ENCODE results near the gene HSPB6.

Gene HSPB6

DNA sequence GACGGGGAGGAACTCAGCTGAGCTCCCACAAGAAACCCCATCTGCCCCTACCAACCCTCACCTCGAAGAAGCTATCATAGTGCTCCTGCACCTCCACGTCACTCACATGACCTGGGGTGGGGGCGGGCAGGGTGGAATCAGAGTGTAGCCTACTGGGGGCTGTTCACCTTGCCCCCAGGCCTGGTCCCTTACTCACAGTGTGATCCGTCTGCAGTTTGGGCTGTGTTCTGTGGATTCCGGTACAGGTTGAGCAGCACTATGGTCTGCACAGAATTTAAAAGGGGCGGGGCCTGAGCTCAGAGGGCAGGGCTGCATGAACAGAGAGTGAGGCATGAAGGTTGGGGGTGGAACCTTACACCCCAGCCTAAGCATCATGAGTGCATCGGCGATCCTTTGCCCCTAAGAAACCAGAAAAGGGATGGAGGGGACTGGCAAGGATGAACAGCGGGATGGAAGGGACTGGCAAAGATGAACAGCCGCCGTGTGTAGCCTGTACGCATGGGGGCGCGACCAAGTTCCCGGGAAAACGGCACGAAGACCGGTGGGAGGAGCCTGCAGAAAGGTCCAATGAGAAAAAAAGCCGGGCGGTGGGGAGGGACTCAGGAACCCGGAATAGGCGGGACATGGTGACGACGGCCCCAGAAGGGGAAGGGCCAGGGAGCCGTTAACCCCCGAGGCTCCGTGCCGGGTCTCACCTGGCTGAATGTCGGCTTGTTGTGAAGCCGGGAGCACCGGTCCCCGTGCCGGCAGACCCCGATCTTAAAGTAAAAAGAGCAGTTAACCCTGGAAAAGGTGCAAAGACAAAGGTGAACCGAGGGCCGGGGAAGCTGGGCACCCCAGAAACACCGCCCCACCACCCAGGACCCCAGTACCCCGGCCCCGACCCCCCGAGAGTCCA lies 12.2 kb downstream of the HSPB6 start:
- DNase-seq: peak; percentile 96 to 97

DNA sequence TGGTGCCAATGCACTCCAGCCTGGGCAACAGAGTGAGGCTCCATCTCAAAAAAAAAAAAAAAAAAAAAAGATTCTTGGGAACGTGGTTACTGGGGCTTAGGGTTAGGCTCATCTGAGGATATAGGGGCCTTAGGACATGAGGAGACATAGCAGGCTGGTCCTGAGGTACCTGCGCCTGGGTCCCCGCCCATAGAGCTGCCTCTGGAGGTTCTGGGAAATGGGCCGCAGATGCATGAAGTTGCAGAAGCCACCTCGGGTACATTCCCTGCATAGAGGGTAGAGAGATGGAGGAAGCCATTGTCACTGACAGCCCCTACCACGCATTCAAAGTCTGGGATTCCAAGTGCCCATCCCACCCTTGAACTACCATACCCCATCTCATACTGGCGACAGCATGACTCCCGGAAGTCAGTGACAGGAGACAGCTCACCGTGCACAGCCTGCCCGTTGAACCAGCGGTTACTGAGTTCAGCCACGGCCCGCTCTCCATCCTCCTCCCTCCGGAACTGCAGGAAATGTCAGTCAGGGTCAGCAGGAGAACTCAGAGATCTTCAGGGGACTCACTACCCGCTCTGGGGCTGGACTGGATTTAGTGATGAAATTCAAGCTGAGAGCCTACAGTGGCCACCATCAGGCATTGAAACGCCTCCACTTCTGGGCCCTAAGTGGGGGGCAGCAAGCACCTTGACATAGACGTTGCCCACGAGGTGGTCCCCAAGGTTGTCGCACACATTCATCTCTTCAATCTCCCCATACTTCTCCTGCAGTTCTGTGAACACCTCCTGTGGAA lies 13.0 kb downstream of the HSPB6 start:
- DNase-seq: no peak

DNA sequence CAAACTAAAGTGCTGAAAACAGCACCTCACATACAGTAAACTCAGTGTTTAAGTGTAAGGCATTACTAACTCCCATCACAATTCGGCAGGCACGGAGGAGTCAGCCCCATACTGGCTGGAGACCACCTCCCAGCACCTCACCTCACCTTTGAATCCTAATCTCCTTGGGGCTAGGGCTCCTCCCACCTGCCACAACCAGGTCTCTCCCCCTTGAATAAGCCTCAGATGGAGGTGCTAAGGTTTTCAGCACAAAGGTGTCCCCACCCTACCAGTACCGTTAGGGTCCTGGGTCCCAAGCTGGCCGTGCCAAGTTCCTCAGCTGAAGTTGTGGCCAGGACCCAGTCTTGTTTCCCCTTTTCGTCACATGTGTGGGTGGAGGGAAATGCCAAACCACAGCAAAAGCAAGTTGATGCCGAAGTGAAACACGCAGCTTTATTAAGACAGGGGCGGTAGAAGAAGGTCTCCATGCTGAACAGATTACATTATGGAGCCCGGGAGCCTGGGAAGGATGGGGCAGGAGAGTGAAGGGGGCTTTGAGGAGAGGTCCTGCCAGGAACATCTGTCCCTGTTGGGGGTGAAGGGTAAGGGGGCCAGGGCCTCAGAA lies 14.6 kb downstream of the HSPB6 start, which contains the start of gene IGFLR1:
Gene IGFLR1 (minus strand): TSS at position 332 of the 604 bp plus-strand sequence. CDS start 1,272 bp downstream, outside the sequence.
- DNase-seq: no peak

DNA sequence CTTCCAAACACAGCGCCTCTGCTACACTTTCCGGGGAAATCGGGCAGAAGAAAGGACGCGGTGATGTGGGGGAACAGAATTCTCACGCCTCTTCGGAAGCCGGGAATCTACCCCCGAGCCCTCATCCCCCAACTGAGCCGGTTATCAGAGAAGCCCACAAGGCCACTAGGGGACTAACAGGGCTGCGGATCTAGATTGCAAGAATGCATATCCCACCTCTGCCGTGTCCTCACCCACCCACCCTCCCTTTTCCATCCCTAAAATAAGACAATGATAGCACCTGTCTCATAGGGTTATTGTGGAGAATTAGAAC lies 15.7 kb downstream of the HSPB6 start:
- no peak for DNase-seq

DNA sequence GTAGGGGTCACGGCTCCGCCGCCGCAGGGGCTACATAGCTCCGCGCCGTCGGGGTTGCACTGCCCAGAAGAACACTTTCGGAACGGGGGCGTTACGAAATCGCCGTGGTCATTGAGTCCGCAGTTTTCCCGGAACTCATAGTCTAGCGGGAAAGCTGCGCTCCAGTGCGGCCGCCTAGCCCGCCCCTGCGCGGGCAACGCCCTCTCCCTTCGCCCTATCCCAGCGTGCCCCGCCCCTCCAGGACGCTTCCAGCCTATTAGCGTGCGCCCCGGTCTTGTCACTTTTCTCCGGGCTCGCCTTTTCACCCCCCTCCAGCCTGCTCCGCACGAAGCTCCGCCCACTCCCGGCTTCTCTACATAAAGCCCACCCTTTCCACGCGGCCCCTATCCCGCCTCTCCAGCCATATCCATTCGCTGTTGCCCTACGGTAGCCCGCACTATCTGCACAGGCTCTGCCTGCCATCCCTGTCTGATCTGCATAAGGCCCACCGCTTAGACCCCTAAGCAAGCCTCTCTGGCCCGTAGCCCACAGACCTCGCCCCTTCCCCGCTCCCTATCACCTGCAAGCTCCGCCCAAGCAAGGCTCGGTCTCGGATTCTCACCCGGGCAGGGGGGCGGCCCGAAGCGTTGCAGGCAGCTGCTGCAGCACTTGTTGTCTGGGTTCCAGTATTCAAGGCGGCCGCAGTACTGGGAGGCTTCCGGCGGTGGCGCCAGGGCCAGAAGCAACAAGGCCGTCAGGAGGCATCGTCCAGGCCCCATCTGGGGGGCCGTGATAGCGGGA lies 16.2 kb downstream of the HSPB6 start:
- peak; percentile 98 to 100 for DNase-seq

DNA sequence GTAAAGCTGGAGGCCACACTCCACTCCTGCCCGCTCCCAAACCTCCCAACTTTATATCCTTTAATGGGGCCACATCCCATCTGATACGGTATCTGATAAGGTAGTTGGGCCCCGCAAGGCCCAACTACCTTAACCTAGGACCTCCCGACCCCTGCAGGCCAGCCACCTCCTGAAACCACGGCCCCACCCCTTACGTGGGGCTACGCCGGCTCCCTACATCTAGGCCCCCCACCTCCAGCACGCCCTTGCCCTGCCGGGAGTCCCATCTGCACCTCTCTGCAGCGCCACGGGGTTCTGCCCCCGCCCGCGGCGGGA lies 16.8 kb downstream of the HSPB6 start:
- no peak for DNase-seq

DNA sequence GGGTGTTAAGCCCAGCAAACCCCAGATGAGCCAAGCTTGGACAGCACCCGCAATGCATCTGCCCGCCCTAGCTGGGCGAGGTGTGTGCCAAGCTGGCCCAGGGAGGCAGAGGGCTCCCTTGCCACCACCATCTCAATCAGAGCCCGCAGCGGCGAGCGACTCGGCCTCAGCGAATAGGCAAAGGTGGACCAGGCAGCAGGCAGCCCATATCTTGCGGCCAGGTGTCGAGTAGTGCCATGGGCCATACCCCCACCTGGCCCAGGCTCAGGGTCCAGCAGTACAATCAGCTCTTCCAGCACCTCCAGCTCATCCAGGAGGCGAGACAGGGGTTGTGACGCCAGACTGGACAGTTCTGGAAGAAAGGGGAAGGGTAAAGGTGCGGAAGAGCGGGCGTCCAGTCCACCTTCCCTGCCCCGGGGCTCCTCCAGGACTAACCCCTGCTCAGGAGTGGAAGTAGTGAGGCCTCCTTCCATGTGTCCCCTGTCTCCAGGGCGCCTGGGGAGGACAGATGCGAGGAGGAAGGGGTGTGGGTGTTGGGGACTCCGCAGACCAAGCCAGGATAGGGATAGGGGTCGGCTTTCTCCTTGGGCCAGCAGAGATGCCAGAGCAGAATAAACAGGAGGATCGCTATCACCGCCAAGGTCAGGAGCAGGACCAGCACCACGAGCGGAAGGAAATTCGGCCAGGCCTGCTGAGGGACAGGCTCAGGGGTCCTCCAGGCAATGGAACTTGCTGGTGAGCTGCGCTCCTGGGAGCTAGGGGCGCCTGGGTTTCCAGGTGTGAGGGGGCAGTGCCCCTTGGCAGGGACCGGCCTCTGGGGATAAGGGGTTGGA lies 17.3 kb downstream of the HSPB6 start:
- no peak for DNase-seq

DNA sequence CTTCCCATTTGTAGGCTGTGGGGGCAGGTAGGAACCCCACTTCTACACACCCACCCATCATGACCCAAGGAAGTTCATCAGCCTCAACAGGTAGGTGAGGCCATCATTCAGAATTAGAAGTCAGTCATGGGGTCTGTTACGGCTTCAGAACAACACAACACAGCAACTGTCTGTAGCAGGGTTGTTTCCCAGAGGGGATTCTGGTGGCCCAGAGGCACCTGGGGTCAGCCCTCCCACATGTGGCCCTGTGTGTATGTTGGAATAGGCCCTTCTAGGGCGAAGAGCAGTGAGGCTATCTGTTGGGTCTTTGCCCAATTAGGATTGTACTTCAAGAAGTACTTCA lies 18.0 kb downstream of the HSPB6 start:
- DNase-seq: no peak

DNA sequence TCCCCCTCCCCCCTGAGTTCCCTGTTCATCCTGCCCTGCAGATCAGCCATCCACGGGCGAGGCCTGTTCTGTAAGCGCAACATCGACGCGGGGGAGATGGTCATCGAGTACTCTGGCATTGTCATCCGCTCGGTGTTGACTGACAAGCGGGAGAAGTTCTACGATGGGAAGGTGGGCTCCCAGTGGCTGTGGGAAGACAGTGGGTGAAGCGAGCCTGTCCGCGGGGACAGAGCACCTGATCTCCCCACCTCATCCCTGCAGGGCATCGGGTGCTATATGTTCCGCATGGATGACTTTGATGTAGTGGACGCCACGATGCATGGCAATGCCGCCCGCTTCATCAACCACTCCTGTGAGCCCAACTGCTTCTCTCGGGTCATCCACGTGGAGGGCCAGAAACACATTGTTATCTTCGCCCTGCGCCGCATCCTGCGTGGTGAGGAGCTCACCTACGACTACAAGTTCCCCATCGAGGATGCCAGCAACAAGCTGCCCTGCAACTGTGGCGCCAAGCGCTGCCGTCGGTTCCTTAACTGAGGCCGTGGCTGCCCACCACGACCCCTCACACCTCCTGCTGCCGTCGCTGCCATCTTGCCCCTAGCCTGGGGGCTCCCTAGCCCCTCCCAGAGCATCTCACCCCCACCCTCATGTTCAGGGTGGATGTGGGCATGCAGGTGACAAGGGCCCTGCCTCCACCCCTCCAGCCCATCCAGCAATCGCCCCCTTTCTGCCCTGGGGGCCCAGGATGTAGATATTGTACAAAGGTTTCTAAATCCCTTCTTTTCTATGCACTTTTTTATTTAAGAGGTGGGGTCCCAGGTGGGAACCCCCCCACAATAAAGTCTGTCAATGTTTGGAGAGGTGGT lies 18.6 kb downstream of the HSPB6 start:
- no peak for DNase-seq

DNA sequence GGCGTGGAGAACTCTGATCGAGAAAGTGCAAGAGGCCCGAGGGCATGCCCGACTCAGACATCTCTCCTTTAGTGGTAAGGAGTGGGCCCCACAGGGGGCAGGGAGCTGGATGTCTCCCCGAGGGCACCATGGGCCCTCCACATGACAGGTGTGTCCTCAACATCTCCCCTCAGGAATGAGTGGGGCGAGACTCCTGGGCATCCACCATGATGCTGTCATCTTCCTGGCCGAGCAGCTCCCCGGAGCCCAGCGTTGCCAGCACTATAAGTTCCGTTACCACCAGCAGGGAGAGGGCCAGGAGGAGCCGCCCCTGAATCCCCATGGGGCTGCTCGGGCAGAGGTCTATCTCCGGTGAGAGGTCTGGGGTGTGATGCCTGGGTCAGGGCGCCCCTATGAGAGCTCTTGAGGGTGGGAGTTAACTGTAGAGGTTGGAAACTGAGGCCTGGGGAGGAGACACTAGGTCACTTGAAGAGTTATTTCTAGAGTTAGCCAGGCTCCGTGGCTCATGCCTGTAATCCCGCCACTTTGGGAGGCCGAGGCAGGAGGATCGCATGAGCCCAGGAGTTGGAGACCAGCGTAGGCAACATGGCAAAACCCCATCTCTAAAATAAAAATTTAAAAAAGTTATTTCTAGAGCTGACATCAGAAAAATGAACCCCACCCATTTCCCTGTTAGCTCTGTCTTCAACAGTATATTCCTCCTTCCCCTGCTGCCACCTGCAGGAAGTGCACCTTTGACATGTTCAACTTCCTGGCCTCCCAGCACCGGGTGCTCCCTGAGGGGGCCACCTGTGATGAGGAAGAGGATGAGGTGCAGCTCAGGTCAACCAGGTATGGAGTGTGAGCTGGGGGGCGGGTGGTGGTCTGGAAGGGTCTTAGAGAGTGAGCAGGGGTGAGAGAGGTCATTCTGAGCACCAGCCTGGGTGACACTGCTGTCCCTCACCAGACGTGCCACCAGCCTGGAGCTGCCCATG lies 19.6 kb downstream of the HSPB6 start:
- no peak for DNase-seq

DNA sequence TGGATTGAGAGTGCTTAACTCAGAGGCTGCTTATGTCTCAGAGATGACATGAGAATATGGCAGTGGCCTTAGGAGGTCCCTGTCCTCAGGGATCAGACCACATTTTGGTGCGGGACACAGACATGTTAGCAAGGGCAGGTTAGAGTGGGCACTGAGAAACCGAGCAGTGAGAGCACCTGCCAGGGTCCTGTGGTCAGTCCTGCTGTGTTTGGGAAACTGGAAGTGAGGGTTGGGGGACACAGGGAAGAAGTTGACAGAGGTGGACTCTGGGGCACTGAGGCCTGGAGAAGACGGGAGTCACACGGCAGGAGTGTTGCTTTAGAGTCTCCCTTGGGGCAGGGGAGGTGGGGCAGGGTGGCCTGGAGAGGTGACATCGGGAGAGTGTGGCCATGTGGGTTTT lies 21.9 kb downstream of the HSPB6 start:
- no peak for DNase-seq

DNA sequence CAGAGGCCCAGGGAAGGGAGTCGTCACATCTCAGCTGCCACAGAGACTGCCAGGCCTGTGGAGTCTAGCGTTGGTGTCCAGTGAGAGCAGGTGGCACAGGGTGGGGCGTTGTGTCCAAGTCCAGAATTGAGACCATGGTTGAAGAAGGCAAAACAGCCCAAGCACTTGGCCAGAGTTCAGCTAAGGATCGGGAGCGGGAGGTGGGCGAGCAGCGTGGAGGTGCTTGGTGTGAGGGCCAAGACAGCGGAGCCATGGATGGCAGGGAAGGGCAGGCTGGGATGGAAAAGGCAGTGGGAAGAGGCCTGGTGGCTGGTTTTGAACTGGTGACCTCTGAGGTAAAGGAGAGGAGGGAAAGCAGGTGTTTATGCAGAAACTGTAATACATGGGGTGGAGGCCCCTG lies 22.6 kb downstream of the HSPB6 start:
- DNase-seq: no peak

DNA sequence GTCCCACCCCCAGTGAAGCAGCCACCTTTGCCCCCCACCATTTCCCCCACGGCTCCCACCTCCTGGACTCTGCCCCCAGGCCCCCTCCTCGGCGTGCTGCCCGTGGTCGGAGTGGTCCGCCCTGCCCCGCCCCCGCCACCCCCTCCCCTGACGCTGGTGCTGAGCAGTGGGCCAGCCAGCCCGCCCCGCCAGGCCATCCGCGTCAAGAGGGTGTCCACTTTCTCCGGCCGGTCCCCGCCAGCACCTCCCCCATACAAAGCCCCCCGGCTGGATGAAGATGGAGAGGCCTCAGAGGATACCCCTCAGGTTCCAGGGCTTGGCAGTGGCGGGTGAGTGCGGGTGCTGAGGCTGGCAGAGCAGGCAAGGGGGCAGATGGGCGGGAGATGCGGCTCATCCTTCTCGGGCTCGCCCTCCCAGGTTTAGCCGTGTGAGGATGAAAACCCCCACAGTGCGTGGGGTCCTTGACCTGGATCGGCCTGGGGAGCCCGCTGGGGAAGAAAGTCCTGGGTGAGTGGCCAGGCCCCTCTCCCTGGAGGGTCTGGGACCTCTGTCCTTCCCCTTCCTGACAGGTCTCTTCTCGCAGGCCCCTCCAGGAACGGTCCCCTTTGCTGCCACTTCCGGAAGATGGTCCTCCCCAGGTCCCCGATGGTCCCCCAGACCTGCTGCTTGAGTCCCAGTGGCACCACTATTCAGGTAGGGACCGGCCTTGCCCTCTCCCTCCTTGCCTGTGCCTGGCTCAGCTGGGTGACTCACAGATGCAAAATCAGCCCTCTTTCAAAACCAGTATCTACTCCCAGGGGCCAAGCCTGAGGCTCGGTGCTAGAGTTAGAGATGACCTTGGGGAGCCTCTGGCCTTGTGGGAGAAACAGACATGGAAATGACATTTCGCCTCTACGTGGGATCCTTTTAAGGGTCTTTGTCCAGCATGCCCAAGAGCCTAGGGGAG lies 23.4 kb downstream of the HSPB6 start:
- no peak for DNase-seq

DNA sequence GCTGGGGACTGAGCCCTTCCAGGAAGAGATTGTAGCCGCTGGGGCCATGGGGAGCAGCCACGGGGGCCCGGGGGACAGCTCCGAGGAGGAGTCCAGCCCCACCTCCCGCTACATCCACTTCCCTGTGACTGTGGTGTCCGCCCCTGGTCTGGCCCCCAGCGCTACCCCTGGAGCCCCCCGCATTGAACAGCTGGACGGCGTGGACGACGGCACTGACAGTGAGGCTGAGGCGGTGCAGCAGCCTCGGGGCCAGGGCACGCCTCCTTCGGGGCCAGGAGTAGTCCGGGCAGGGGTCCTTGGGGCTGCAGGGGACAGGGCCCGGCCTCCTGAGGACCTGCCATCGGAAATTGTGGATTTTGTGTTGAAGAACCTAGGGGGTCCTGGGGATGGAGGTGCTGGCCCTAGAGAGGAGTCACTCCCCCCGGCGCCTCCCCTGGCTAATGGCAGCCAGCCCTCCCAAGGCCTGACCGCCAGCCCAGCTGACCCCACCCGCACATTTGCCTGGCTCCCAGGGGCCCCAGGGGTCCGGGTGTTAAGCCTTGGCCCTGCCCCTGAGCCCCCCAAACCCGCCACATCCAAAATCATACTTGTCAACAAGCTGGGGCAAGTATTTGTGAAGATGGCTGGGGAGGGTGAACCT lies 24.2 kb downstream of the HSPB6 start:
- no peak for DNase-seq

DNA sequence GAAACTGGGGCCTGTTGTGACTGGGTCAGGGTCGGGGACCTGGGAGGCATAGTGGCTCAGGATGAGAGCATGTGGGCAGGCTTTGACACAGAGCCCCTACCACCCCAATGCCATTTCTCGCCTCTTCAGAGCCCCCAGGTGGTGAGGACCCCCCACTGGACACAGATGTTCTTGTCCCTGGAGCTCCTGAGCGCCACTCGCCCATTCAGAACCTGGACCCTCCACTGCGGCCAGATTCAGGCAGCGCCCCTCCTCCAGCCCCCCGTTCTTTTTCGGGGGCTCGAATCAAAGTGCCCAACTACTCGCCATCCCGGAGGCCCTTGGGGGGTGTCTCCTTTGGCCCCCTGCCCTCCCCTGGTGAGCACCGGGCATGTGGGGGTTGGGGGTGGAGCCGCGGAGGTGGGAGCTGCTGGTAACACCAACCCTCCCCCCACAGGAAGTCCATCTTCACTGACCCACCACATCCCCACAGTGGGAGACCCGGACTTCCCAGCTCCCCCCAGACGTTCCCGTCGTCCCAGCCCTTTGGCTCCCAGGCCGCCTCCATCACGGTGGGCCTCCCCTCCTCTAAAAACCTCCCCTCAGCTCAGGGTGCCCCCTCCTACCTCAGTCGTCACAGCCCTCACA lies 24.9 kb downstream of the HSPB6 start:
- DNase-seq: no peak

DNA sequence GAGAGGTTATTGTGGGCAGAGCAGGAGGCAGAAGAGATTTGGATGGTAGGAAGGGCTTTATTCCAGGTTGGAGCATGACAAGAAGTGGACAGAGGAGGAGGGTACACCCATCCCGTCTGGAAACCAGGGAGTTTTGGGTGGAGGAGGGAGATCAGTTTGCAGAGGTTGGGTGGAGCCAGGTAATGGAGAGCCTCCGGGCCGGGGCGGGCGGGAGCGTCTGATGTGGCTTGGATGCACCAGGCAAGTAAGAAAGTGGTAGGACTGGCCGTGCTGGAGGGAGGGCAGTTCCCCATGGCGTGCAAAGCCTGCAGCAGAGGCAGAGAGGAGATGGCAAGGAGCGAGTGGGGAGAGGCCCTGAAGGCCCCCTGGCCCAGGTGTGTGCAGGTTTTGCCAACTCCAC lies 25.5 kb downstream of the HSPB6 start:
- no peak for DNase-seq

DNA sequence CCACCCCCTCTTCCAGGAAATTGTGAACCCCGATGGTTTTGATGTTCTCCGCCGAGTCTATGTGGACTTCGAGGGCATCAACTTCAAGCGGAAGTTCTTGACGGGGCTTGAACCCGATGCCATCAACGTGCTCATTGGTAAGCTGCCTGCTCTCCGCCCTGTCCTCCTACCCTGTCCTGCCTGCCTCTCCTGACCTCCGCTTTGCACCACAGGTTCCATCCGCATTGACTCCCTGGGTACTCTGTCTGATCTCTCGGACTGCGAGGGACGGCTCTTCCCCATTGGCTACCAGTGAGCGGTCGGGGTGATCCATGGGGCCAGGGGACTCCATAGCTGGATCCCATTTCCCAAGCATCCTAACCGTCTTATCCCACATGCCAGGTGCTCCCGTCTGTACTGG lies 26.5 kb downstream of the HSPB6 start:
- no peak for DNase-seq

DNA sequence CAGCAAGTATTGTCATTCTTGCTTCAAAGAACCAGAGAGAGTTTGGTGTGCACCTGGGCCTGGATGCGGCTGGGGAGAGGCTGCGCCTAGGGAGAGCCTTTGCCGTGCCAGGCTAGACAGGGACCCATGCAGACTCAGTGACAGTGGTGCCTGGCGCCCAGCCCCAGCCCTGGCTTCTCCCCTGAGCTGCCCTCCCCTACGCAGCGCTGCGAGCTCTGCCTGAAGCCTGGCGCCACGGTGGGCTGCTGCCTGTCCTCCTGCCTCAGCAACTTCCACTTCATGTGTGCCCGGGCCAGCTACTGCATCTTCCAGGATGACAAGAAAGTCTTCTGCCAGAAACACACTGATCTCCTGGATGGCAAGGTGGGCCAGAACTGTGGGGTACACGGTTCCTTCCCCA lies 27.1 kb downstream of the HSPB6 start:
- DNase-seq: no peak

All from NCI-H1930 (cell line).